HG02610 (cell line): ENCODE results near the gene RAB11FIP2.
"Not testable (repeated sequence)": the region's sequence is repeated elsewhere in the genome, so short reads cannot be mapped to it uniquely, and the experiment has no call there.

ENCODE experiments used
- ATAC-seq: cut with Tn5 transposase; IDR thresholded peaks from one replicate; pipeline ENCODE4 v1.9.1; 2021; ENCODE audit warnings: mild to moderate bottlenecking, moderate library complexity; ENCODE audit not compliant: unreplicated experiment

Gene RAB11FIP2

GRCh38 chr10:118046395-118047156 lies at the start of gene RAB11FIP2:
TSS of gene RAB11FIP2 (minus strand) at chr10:118046941. CDS start at chr10:118046163, 778 bp downstream.
- peak; percentile 96 for ATAC-seq

DNA sequence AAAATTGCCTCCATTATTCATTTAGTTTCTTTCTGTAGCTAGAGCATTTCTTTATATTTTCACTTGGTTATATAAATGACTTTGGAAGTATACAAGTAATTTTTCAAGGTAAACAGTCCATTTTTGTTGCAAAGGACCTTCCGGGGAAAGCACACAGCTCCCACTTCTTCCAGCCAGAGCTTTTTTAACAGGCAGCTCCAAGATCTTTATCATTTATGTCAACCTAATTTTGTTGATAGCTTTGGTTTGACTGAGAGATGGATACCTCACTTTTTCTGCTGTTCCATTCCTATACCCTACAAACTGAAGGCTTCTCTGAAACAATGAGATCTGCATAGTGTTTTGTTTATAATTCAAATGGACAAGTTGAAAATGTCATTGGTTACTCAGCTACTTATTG lies 49.3 kb upstream of the RAB11FIP2 start:
- ATAC-seq, result no peak

DNA sequence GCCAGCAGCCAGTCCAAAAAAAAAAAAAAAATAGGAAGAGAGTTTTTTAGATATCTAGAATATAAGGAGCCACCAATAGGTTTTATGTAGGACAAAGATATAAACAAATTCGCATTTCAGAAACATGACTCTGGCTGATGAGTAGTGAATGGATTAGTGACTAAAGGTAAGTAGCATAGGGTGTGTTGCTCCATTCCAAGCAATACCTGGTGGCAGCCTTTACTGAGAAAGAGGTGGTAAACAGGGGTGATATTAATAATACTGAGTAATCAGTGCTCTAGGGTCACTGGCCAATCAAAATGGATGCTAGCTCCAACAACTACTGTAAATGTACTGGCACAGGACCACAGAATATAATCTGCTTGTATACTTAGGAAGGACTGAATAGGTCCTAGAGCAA lies 45.5 kb upstream of the RAB11FIP2 start:
- ATAC-seq, result no peak

DNA sequence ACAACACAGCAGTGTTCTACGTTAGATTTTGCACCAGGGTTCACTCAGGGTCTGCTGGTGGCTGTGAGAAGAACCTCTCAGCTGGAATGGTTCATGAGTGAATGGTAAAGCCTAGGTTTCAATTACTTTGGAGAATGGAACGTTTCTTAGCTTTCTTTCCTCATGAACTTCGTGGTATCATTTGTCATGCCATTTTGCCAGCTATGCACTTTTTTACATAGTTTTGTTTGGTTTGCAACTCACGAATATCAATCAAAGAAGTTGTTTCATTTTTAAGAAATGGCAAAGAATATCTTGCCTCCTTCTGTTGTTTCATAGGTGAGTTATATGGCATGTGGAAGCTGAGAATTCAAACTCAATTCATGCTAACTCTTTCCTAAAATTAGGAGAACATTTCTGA lies 34.1 kb upstream of the RAB11FIP2 start:
- ATAC-seq, result no peak

DNA sequence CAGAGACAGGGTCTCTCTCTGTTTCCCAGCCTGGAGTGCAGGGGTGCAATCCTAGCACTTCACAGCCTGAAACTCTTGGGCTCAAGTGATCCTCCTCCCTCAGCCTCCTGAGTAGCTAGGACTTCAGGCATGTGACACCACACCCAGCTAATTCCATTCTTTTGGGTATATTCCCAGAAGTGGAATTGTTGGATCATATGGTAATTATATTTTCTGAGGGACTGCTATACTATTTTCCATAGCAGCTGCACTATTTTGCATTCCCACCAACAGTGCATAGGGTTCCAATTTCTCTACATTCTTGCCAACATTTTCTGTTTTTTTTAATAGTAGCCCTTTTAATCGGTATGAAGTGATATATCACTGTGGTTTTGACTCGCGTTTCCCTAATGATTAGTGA lies 30.0 kb upstream of the RAB11FIP2 start:
- ATAC-seq, result no peak

GRCh38 chr10:118072840-118073239 lies 26.1 kb upstream of the RAB11FIP2 start:
- no peak for ATAC-seq

GRCh38 chr10:118067389-118067788 lies 20.6 kb upstream of the RAB11FIP2 start:
- not testable (repeated sequence) for ATAC-seq

- ATAC-seq, result no peak
These were observed 16.1 kb upstream of the RAB11FIP2 start for GRCh38 chr10:118062798-118063238.

GRCh38 chr10:118058371-118058770 lies 11.6 kb upstream of the RAB11FIP2 start:
- ATAC-seq, result no peak

DNA sequence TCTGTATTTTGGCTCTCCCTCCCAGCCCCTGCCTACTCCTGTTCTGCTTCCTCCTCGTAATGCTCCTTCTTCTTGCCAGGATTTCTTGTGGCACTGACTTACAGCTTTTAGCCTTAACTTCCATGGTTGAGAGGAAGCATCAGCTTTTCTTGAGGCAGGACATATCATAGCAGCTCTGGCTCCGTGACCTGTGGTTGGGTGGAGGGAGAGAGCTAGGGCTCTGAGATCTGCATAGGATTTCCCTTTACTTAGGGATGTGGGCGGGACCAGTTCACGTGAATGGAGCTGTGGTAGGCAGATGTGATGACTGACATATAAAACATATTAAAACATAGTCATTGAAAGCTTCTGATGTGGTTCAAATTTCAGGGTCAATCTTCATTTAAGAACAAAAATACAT lies 10.6 kb upstream of the RAB11FIP2 start:
- ATAC-seq, result no peak

- ATAC-seq, result no peak
These were observed 7.6 kb upstream of the RAB11FIP2 start for GRCh38 chr10:118054383-118054782.

DNA sequence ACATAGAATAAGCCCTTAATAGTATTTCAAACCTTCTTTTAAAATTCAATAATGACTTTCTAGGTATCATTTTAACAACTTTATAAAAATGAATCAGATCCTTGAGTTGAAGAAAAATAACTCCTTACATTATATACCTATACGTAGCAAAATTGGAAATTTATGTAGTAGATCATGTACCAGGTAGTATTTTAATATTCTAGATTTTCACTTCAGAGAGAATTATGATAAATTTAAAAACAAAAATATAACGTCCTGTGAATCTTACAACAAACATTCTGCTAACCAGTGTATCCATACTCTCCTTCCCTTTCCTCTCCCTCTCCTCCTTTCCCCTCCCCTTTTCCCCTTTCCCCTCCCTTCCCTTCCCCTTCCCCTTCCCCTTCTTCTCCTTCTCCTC lies 6.1 kb upstream of the RAB11FIP2 start:
- no peak for ATAC-seq

DNA sequence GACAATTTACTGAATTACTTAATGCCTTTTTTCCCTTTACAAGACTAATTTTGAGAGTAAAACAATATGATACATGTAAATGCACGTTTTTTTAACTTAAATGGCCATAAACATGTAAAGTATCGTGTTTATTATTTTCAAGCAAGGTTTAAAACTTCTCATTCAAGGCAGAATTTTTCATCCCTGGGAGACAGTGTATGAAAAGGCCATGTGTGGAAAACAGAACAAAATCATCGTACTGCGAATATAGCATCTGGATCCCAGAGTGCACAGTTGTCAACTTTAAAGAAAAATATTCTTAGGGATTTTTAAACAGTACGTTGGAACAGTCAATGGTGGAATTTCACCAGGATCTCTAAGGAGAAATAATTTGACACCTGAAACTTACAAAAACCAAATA lies 1.1 kb upstream of the RAB11FIP2 start:
- ATAC-seq, result no peak

GRCh38 chr10:118047157-118047719 lies 497 bp upstream of the RAB11FIP2 start:
- ATAC-seq, result no peak

GRCh38 chr10:118045837-118046394 lies 825 bp downstream of the RAB11FIP2 start:
- peak; percentile 23 for ATAC-seq

DNA sequence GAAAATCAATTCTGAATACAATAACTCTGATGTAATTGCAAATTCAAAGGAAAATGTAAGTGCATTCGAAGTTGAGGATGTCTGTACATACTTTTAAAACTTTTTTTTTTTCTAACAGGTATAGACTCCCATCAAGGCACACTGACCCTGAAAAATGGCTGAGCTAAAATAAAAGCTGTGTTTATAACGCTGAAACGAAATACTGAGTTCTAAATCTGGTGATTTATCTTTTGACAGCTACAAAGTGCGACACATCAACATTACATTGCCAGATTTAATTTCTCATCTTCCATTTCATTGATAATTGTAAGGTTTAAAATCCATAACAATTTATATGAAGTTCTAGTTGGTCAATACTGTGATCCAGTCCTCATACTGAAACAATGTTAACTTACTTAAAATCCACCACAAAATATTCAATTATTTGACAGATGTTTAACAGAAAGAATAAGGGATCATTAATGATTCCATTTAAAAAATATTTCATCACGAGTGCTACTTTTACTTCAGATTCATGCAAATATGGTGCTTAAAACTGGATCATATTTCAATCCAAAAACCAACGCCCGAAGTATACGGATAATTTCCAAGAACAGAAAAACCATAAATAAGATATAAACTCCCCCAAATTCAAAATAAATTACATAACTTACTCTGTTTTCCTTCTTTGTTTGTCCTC lies 1.4 kb downstream of the RAB11FIP2 start:
- ATAC-seq, result no peak

GRCh38 chr10:118042827-118043242 lies 3.9 kb downstream of the RAB11FIP2 start:
- no peak for ATAC-seq

DNA sequence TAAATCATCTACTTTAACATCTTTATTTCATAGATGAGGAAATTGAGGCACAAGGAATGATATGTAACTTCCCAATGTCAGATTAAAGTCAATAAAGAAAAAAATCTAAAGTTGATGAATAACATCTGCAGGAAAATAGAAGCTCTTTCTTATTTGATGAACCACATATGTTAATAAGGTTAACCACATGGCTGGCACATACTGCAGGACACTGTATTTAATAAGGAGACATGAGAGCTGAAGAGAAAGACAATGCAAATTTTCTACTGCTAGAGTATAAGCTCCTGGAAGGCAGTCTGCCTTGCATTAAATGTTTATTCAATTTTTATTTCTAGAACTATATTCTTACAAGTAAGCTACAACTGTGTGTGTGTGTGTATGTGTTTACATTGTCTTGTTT lies 4.4 kb downstream of the RAB11FIP2 start:
- ATAC-seq, result no peak

DNA sequence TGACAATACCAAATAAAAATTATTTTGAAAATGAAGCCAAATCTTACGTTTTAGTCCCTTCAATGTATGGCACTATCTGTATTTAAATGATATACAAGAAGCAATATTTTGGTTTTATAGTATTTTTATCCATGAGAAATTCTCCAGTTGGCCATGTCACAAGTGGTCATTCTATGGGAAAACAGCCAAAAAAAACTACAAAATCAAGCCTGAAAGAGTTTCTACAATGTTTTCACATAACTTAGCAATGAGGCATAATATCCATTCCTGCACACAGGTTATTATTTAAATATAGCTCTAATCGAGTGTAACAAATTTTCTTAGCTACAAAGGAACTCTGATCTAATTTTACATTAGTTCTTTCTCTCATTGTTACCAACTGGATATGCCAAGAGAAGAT lies 5.4 kb downstream of the RAB11FIP2 start:
- ATAC-seq, result no peak

DNA sequence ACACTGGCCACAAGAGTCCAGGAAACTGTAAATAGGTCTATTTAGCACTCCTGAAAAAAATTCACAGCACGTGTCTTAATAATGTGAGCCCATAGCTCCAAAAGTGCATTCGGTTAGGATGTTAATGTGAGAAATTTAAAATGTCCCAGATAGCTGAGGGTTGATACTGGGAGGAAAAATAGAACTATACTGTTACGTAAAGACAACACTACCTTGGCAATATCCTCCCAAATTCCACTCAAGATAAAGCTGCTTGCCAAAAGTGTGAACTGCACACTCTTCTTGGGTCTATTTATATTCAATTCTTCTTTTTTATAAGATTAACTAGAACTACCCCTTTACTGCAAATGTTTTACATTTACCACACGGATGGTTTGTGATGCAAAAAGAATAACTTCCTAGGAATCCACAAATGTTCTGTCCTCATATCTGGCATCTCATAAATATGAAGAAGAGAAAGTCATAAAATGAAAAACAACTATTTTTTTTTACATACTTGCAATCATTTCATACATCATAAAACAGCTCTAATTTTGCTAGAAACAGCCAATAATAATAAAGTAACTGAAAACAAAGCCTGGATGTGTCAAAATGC lies 10.4 kb downstream of the RAB11FIP2 start:
- no peak for ATAC-seq

DNA sequence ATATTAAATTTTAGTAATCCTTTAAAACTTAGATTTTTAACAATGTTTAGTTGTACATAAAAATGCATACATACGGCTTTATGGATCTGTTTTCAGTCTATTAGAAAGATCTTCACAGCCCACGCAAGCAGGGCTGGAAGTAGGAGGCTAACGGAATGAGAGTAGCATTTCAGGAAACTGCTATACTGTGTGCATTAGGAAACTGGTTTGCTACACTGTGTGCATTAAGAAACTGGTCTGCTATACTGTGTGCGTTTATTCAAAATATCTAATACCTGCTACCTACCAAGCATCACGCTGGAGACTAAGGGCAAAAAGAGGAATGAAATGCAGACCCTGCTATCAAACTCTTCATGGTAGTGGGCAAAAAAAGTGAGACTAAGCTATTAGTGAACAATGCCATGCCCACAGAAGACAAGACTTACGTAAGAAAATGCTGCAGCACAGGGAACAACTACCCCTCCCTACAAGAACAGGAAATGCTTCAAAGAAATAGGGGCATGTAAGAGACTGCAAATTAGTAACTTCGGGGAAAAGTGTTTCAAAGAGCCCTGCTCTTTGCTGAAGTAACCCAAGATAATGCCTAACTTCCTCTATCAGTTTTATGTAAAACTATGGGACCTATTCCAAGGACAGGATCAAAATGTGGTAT lies 11.3 kb downstream of the RAB11FIP2 start:
- no peak for ATAC-seq
